Hematopoietic multipotent progenitor cell treated with erythropoietin and hydrocortisone succinate and interleukin-3 and kit ligand, for 6 days (in vitro differentiated cells): ENCODE results near the gene RTN1.

Experiments
- DNase-seq: peaks from one replicate; pipeline ENCODE4 v3.0.0-alpha.2; 2015

Gene RTN1

GRCh38 chr14:59622631-59623030, 247.9 kb downstream of the RTN1 start:
- no peak for DNase-seq

GRCh38 chr14:59619061-59619460, 251.5 kb downstream of the RTN1 start:
- no peak for DNase-seq

- no peak for DNase-seq
These were observed 269.5 kb downstream of the RTN1 start for GRCh38 chr14:59601056-59601455.

- no peak for DNase-seq
These were observed 270.2 kb downstream of the RTN1 start for GRCh38 chr14:59600211-59600945.

- no peak for DNase-seq
These were observed 275.5 kb downstream of the RTN1 start for GRCh38 chr14:59595071-59595470.

GRCh38 chr14:59591641-59592370, 278.8 kb downstream of the RTN1 start:
- DNase-seq, result no peak

GRCh38 chr14:59588101-59588500, 282.5 kb downstream of the RTN1 start:
- no peak for DNase-seq

- DNase-seq, result peak; percentile 31
These were observed 284.6 kb downstream of the RTN1 start for GRCh38 chr14:59585891-59586554.

- peak; percentile 17 for DNase-seq
These were observed 286.8 kb downstream of the RTN1 start for GRCh38 chr14:59583755-59584154.

GRCh38 chr14:59582845-59583509, 287.6 kb downstream of the RTN1 start:
- peak; percentile 48 for DNase-seq

- no peak for DNase-seq
These were observed 288.4 kb downstream of the RTN1 start for GRCh38 chr14:59582161-59582560.

- no peak for DNase-seq
These were observed 289.7 kb downstream of the RTN1 start for GRCh38 chr14:59580911-59581310.

GRCh38 chr14:59576332-59577294, 294.0 kb downstream of the RTN1 start, which contains the start of gene CCDC175:
TSS of gene CCDC175 (minus strand) at chr14:59576812. CDS start at chr14:59576775, 37 bp downstream.
- peak; percentile 97 for DNase-seq

- peak; percentile 58 for DNase-seq
These were observed 300.5 kb downstream of the RTN1 start for GRCh38 chr14:59570122-59570521.

- no peak for DNase-seq
These were observed 303.9 kb downstream of the RTN1 start for GRCh38 chr14:59566725-59567124.

- no peak for DNase-seq
These were observed 304.3 kb downstream of the RTN1 start for GRCh38 chr14:59566296-59566695.

- no peak for DNase-seq
These were observed 305.5 kb downstream of the RTN1 start for GRCh38 chr14:59565087-59565486.

- DNase-seq, result peak; percentile 67
These were observed 306.2 kb downstream of the RTN1 start for GRCh38 chr14:59564366-59564765.

- no peak for DNase-seq
These were observed 323.3 kb downstream of the RTN1 start for GRCh38 chr14:59547310-59547709.
